ENCODE results near the gene ADGRG2. TPM values are rescaled to one million over a fixed set of nuclear protein-coding genes. Genes with fewer than 3 reads are reported as not detected.

Gene ADGRG2
- total RNA-seq, 1 experiment from 2014 or later = 1.4 TPM

DNA sequence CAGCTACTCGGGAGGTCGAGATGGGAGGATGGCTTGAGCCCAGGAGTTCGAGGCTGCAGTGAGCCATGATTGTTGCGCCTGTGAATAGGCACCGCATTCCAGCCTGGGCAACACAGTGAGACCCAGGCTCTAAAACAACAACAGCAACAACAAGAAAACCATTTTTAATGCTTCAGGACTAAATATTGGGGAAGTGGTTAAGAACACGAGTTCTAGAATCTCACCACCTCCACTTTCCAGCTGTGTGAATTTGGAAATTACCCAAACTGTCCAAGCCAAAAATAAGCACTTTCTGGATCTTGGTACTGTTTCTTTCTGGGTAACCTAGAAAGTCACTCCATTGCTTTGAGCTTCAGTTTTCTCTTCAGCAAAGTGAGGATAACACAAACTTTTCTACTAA is 63.2 kb downstream of the ADGRG2 start:
- no peaks in the 10 kb centered on the region for H3K27me3 ChIP-seq (ENCODE audit: low read length)
- no peaks in the 10 kb centered on the region for H3K9me3 ChIP-seq (ENCODE audit: low read length)
- ATAC-seq (no peak), DNase-seq (no peak)
- H4K20me1 ChIP-seq (ENCODE audit: low read length) = no peaks in the 10 kb centered on the region
- intact Hi-C loops (cut with micrococcal nuclease) = no loop called here
- H3K4me1 ChIP-seq (ENCODE audit: insufficient read depth, low read length) = peaks cover 14% of the 10 kb centered on the region
- H3K9ac ChIP-seq (ENCODE audit: low read length) = no peak overlapping the region
- no peak overlapping the region for H3K27ac ChIP-seq (ENCODE audit: low read length)
- POLR2A ChIA-PET (ENCODE audit: unreplicated experiment) = no interaction called here
- H3K36me3 ChIP-seq (ENCODE audit: low read depth, low read length) = no peaks in the 10 kb centered on the region
- TF ChIP-seq, protein P1, sequence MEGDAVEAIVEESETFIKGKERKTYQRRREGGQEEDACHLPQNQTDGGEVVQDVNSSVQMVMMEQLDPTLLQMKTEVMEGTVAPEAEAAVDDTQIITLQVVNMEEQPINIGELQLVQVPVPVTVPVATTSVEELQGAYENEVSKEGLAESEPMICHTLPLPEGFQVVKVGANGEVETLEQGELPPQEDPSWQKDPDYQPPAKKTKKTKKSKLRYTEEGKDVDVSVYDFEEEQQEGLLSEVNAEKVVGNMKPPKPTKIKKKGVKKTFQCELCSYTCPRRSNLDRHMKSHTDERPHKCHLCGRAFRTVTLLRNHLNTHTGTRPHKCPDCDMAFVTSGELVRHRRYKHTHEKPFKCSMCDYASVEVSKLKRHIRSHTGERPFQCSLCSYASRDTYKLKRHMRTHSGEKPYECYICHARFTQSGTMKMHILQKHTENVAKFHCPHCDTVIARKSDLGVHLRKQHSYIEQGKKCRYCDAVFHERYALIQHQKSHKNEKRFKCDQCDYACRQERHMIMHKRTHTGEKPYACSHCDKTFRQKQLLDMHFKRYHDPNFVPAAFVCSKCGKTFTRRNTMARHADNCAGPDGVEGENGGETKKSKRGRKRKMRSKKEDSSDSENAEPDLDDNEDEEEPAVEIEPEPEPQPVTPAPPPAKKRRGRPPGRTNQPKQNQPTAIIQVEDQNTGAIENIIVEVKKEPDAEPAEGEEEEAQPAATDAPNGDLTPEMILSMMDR (conservative IDR thresholded peaks at IDR 0.05; ENCODE audit: low read depth, low read length) = no peak
- TF ChIP-seq EZH2 (IDR thresholded peaks at IDR 0.05; ENCODE audit: low read length, unreplicated experiment) = no peak
- TF ChIP-seq EZH2phosphoT487 (IDR thresholded peaks at IDR 0.05; ENCODE audit: borderline replicate concordance, low read length) = no peak
- H3F3A ChIP-seq (ENCODE audit: low read length, unreplicated experiment) = no peaks in the 10 kb centered on the region
- CTCF ChIA-PET = no interaction called here
- BruUV-seq (replicated peaks) = no TSS peak
- H3K4me2 ChIP-seq (ENCODE audit: low read length) = no peak overlapping the region
- no peak overlapping the region for H3K4me3 ChIP-seq (ENCODE audit: low read length)
- no peak overlapping the region for H2AFZ ChIP-seq (ENCODE audit: low read length)
- no peaks in the 10 kb centered on the region for H3K79me2 ChIP-seq (ENCODE audit: low read length)
- no peaks in the 10 kb centered on the region for H3K9me2 ChIP-seq (replicated peaks; ENCODE audit: low read length)

DNA sequence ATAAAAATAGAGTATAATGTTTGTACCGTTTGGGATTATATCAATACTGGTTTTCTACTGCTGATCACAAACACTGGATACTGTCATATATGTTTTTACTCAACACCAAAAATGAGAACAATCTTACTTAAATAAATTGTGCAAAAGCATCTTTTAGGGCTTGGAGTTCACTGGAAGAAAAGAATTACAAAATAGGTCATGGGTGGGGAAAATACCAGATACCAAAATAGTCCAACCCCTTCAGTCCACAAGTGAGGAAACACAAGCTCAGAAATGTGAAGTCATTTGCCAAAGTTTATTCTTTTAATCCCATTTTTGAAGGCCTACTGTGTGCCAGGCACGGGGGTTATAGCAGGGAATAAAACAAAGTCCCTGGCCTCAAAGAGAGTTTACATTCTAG is 64.4 kb downstream of the ADGRG2 start:
- Histone ChIP-seq H3K79me2 (ENCODE audit: low read length) (no peaks in the 10 kb centered on the region), H3K9ac (ENCODE audit: low read length) (no peak overlapping the region), H3K36me3 (ENCODE audit: low read depth, low read length) (no peaks in the 10 kb centered on the region), H3K4me3 (ENCODE audit: low read length) (no peak overlapping the region), H3K9me3 (ENCODE audit: low read length) (no peaks in the 10 kb centered on the region), H3K27me3 (ENCODE audit: low read length) (no peaks in the 10 kb centered on the region), H3K27ac (ENCODE audit: low read length) (no peak overlapping the region), H3K4me1 (ENCODE audit: insufficient read depth, low read length) (peaks cover 2% of the 10 kb centered on the region), H3F3A (ENCODE audit: low read length, unreplicated experiment) (no peaks in the 10 kb centered on the region), H2AFZ (ENCODE audit: low read length) (no peak overlapping the region), H3K9me2 (replicated peaks; ENCODE audit: low read length) (no peaks in the 10 kb centered on the region), H3K4me2 (ENCODE audit: low read length) (no peak overlapping the region), H4K20me1 (ENCODE audit: low read length) (no peaks in the 10 kb centered on the region)
- DNase-seq = no peak
- no TSS peak for BruUV-seq (replicated peaks)
- intact Hi-C loops (cut with micrococcal nuclease) = no loop called here
- POLR2A ChIA-PET (ENCODE audit: unreplicated experiment) = no interaction called here
- TF ChIP-seq EZH2phosphoT487 (IDR thresholded peaks at IDR 0.05; ENCODE audit: borderline replicate concordance, low read length) = no peak
- TF ChIP-seq EZH2 (IDR thresholded peaks at IDR 0.05; ENCODE audit: low read length, unreplicated experiment) = no peak
- TF ChIP-seq, protein P1 (conservative IDR thresholded peaks at IDR 0.05; ENCODE audit: low read depth, low read length) = no peak
- no peak for ATAC-seq
- CTCF ChIA-PET = no interaction called here

DNA sequence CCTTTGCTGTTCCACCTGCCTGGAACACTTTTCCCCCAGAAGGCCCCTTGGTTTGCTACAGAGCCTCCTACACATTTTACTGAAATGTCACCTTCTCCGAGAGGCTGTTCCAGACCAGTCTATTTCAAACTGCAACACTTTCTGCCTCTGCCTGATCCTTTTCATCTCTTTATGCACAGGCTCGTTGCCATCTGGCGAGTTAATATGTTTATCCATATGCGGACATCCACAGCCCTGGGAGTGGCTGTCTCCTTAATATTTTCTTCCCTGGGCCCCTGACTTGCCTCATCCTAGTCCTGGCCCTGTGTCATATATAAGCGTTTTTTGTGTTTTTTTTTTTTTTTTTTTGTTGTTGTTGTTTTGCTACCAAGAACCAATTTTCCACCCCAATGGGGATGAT is 73.2 kb downstream of the ADGRG2 start:
- ChIA-PET CTCF (no interaction called here), POLR2A (ENCODE audit: unreplicated experiment) (no interaction called here)
- Histone ChIP-seq H2AFZ (ENCODE audit: low read length) (no peak overlapping the region), H3K79me2 (ENCODE audit: low read length) (no peaks in the 10 kb centered on the region), H3K36me3 (ENCODE audit: low read depth, low read length) (no peaks in the 10 kb centered on the region), H3K4me2 (ENCODE audit: low read length) (no peak overlapping the region), H3K27ac (ENCODE audit: low read length) (no peak overlapping the region), H3K9me3 (ENCODE audit: low read length) (no peaks in the 10 kb centered on the region), H3F3A (ENCODE audit: low read length, unreplicated experiment) (peaks cover 15% of the 10 kb centered on the region), H4K20me1 (ENCODE audit: low read length) (no peaks in the 10 kb centered on the region), H3K4me1 (ENCODE audit: insufficient read depth, low read length) (peaks cover 29% of the 10 kb centered on the region), H3K9me2 (replicated peaks; ENCODE audit: low read length) (no peaks in the 10 kb centered on the region), H3K9ac (ENCODE audit: low read length) (no peak overlapping the region), H3K27me3 (ENCODE audit: low read length) (no peaks in the 10 kb centered on the region), H3K4me3 (ENCODE audit: low read length) (no peak overlapping the region)
- no peak for ATAC-seq
- BruUV-seq (replicated peaks) = no TSS peak
- no peak for DNase-seq
- TF ChIP-seq, protein P1 (conservative IDR thresholded peaks at IDR 0.05; ENCODE audit: low read depth, low read length) = no peak
- no peak for TF ChIP-seq EZH2phosphoT487 (IDR thresholded peaks at IDR 0.05; ENCODE audit: borderline replicate concordance, low read length)
- TF ChIP-seq EZH2 (IDR thresholded peaks at IDR 0.05; ENCODE audit: low read length, unreplicated experiment) = no peak
- intact Hi-C loops (cut with micrococcal nuclease) = loop anchor here (10.0 kb wide), 1 partner anchor 126 kb away; no protein-coding TSS in a partner anchor
